Measurements from ENCODE around the gene HTRA1.

The HTRA1 gene

DNA sequence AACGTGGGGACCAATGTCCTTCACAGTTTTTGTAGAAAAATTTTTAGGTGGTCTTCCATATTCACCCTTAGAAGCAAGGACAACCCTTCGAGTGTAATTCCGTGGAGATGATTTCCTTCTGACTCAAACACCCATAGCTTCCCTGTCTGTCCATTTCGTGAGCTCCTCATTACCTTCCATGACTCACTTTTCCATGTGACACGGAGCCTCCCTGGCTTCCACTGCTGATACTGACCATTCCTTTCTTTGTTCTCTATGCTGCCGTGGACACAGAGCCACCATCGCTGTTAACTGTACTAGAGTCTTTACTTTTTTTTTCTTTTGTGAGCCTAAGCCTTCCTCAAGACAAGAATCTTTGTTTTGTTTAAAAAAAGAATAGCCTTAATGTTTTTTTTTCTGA is 19.4 kb upstream of the HTRA1 start:
- no peak overlapping the region for H2AFZ ChIP-seq (ENCODE audit: low read length)
- no peak for TF ChIP-seq EZH2phosphoT487 (IDR thresholded peaks at IDR 0.05; ENCODE audit: borderline replicate concordance)
- TF ChIP-seq, protein P1, sequence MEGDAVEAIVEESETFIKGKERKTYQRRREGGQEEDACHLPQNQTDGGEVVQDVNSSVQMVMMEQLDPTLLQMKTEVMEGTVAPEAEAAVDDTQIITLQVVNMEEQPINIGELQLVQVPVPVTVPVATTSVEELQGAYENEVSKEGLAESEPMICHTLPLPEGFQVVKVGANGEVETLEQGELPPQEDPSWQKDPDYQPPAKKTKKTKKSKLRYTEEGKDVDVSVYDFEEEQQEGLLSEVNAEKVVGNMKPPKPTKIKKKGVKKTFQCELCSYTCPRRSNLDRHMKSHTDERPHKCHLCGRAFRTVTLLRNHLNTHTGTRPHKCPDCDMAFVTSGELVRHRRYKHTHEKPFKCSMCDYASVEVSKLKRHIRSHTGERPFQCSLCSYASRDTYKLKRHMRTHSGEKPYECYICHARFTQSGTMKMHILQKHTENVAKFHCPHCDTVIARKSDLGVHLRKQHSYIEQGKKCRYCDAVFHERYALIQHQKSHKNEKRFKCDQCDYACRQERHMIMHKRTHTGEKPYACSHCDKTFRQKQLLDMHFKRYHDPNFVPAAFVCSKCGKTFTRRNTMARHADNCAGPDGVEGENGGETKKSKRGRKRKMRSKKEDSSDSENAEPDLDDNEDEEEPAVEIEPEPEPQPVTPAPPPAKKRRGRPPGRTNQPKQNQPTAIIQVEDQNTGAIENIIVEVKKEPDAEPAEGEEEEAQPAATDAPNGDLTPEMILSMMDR (conservative IDR thresholded peaks at IDR 0.05; ENCODE audit: low read length), result no peak
- no peak overlapping the region for H3K9ac ChIP-seq (ENCODE audit: low read depth, low read length, poor library complexity, severe bottlenecking)
- no peak overlapping the region for H3K4me2 ChIP-seq (ENCODE audit: low read depth, low read length, poor library complexity, severe bottlenecking)
- H3K79me2 ChIP-seq (ENCODE audit: insufficient read depth, low read length), result no peaks in the 10 kb centered on the region
- H3K9me2 ChIP-seq (replicated peaks; ENCODE audit: low read depth, low read length), result no peaks in the 10 kb centered on the region
- no peaks in the 10 kb centered on the region for H4K20me1 ChIP-seq (ENCODE audit: insufficient read depth, low read length, poor library complexity, severe bottlenecking)
- no peak overlapping the region for H3K4me3 ChIP-seq (ENCODE audit: low read length, poor library complexity, severe bottlenecking)
- no peaks in the 10 kb centered on the region for H3K4me1 ChIP-seq (ENCODE audit: insufficient read depth, low read length, poor library complexity, severe bottlenecking)
- H3F3A ChIP-seq (ENCODE audit: low read depth), result no peaks in the 10 kb centered on the region
- no peaks in the 10 kb centered on the region for H3K9me3 ChIP-seq (ENCODE audit: insufficient read depth, low read depth, low read length)
- H3K36me3 ChIP-seq (ENCODE audit: insufficient read depth, low read length), result no peaks in the 10 kb centered on the region
- H3K27me3 ChIP-seq (ENCODE audit: insufficient read depth, low read length, poor library complexity, severe bottlenecking), result no peaks in the 10 kb centered on the region

DNA sequence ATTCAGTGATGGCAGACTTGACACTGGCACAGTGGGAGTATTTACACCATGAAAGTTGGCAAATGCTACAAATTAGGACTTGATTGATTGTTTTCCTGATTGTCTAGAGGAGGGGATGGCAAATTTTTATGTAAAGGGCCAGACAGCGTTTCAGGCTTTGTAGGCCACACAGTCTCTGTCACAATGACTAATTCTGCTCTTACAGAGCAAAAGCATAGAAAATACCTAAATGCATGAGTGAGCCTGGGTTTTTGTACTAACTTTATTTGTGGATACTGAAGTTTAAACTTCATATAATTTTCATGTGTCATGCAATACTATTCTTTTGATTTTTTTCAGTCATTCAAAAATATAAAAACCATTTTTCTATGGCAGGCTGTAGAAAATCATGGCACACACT is 15.9 kb upstream of the HTRA1 start:
- TF ChIP-seq EZH2phosphoT487 (IDR thresholded peaks at IDR 0.05; ENCODE audit: borderline replicate concordance), result no peak
- no peak overlapping the region for H3K4me2 ChIP-seq (ENCODE audit: low read depth, low read length, poor library complexity, severe bottlenecking)

DNA sequence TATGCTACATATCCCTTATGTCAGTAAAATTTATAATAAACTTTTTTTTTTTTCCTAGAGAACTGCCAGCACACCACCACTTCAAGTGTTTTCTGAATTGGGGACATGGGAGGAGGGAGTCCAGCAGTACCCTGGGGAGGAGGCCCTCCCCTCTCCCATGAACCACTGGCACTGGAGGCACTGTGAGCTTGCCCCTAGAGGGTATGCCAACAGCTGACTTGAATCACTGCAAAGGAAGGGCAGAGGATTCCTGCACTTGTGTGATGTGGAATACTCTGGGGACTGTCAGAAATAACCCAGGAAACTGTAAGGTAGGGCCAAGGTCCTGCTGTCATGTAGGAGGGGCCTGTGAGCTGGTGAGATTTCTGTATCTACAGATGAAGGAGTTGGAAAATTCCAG is 15.4 kb upstream of the HTRA1 start:
- no peaks in the 10 kb centered on the region for H3K79me2 ChIP-seq (ENCODE audit: insufficient read depth, low read length)
- H3K9me2 ChIP-seq (replicated peaks; ENCODE audit: low read depth, low read length), result no peaks in the 10 kb centered on the region
- H2AFZ ChIP-seq (ENCODE audit: low read length), result no peak overlapping the region
- no peaks in the 10 kb centered on the region for H3K9me3 ChIP-seq (ENCODE audit: insufficient read depth, low read depth, low read length)
- no peaks in the 10 kb centered on the region for H3F3A ChIP-seq (ENCODE audit: low read depth)
- no peak overlapping the region for H3K4me2 ChIP-seq (ENCODE audit: low read depth, low read length, poor library complexity, severe bottlenecking)
- no peaks in the 10 kb centered on the region for H3K4me1 ChIP-seq (ENCODE audit: insufficient read depth, low read length, poor library complexity, severe bottlenecking)
- no peaks in the 10 kb centered on the region for H3K36me3 ChIP-seq (ENCODE audit: insufficient read depth, low read length)
- no peaks in the 10 kb centered on the region for H3K27me3 ChIP-seq (ENCODE audit: insufficient read depth, low read length, poor library complexity, severe bottlenecking)
- no peak overlapping the region for H3K4me3 ChIP-seq (ENCODE audit: low read length, poor library complexity, severe bottlenecking)
- H4K20me1 ChIP-seq (ENCODE audit: insufficient read depth, low read length, poor library complexity, severe bottlenecking), result no peaks in the 10 kb centered on the region
- H3K9ac ChIP-seq (ENCODE audit: low read depth, low read length, poor library complexity, severe bottlenecking), result no peak overlapping the region
- no peak for TF ChIP-seq EZH2phosphoT487 (IDR thresholded peaks at IDR 0.05; ENCODE audit: borderline replicate concordance)
- TF ChIP-seq, protein P1 (conservative IDR thresholded peaks at IDR 0.05; ENCODE audit: low read length), result no peak

More for the DNA sequence above, 15.9 kb upstream of the HTRA1 start:
- no peaks in the 10 kb centered on the region for H3F3A ChIP-seq (ENCODE audit: low read depth)
- no peak overlapping the region for H2AFZ ChIP-seq (ENCODE audit: low read length)
- no peaks in the 10 kb centered on the region for H3K27me3 ChIP-seq (ENCODE audit: insufficient read depth, low read length, poor library complexity, severe bottlenecking)
- H4K20me1 ChIP-seq (ENCODE audit: insufficient read depth, low read length, poor library complexity, severe bottlenecking), result no peaks in the 10 kb centered on the region
- no peaks in the 10 kb centered on the region for H3K36me3 ChIP-seq (ENCODE audit: insufficient read depth, low read length)
- no peaks in the 10 kb centered on the region for H3K9me2 ChIP-seq (replicated peaks; ENCODE audit: low read depth, low read length)
- no peak overlapping the region for H3K9ac ChIP-seq (ENCODE audit: low read depth, low read length, poor library complexity, severe bottlenecking)
- H3K4me1 ChIP-seq (ENCODE audit: insufficient read depth, low read length, poor library complexity, severe bottlenecking), result no peaks in the 10 kb centered on the region
- H3K79me2 ChIP-seq (ENCODE audit: insufficient read depth, low read length), result no peaks in the 10 kb centered on the region
- H3K4me3 ChIP-seq (ENCODE audit: low read length, poor library complexity, severe bottlenecking), result no peak overlapping the region
- no peaks in the 10 kb centered on the region for H3K9me3 ChIP-seq (ENCODE audit: insufficient read depth, low read depth, low read length)

DNA sequence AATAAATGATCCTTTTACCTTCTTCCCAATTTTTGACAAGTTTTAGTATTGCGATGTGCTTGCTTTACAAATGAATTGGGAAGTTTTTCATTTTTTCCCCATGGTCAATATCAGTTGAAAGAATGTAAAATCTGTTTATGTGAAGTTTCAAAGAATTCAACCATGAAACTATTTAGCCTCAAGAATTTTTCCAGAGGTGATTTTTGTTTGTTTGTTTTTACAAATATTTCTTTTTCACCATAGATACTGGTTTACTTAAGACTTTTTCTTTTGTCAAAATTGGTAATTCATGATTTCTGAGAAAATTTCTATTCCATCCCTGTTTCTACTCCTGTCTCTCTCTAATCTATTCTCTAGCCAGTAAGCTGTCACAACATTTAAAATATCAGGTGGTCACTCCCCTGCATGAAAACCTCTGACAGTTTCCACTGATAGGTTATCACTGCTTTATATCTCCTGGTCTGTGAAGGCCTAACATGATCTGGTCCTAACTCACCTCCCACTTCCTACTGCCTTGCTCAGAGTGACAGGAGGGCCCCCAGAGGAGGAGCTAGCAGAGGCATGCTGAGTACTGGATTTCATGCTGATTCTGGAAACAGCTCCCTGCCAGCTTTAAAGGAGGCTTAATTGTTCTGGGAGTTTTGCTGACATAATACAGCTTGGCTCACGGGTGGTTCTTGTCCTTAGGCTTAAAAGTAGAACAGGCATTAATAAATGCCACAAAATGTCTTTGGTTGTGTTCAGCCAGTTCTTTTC is 14.5 kb upstream of the HTRA1 start:
- Histone ChIP-seq H3K4me1 (ENCODE audit: insufficient read depth, low read length, poor library complexity, severe bottlenecking) (no peaks in the 10 kb centered on the region), H3K36me3 (ENCODE audit: insufficient read depth, low read length) (no peaks in the 10 kb centered on the region), H3K4me3 (ENCODE audit: low read length, poor library complexity, severe bottlenecking) (no peak overlapping the region), H3K9me3 (ENCODE audit: insufficient read depth, low read depth, low read length) (no peaks in the 10 kb centered on the region), H3K27me3 (ENCODE audit: insufficient read depth, low read length, poor library complexity, severe bottlenecking) (no peaks in the 10 kb centered on the region), H4K20me1 (ENCODE audit: insufficient read depth, low read length, poor library complexity, severe bottlenecking) (no peaks in the 10 kb centered on the region), H3K4me2 (ENCODE audit: low read depth, low read length, poor library complexity, severe bottlenecking) (no peak overlapping the region), H3K79me2 (ENCODE audit: insufficient read depth, low read length) (no peaks in the 10 kb centered on the region), H2AFZ (ENCODE audit: low read length) (no peak overlapping the region), H3K9ac (ENCODE audit: low read depth, low read length, poor library complexity, severe bottlenecking) (no peak overlapping the region), H3F3A (ENCODE audit: low read depth) (no peaks in the 10 kb centered on the region), H3K9me2 (replicated peaks; ENCODE audit: low read depth, low read length) (no peaks in the 10 kb centered on the region)
- TF ChIP-seq, protein P1 (conservative IDR thresholded peaks at IDR 0.05; ENCODE audit: low read length), result no peak
- TF ChIP-seq EZH2phosphoT487 (IDR thresholded peaks at IDR 0.05; ENCODE audit: borderline replicate concordance), result no peak

Data from Loucy (cell line).